ENCODE results near the gene TCP10L. TPM values are rescaled to one million over a fixed set of nuclear protein-coding genes. Genes with fewer than 3 reads are reported as not detected.

Gene TCP10L
- total and polyA plus RNA-seq, 2 of the 8 experiments (the other 6 are each of a cell fraction or from before 2014, with no cell fraction given), result 0.45 to 0.99 TPM

DNA sequence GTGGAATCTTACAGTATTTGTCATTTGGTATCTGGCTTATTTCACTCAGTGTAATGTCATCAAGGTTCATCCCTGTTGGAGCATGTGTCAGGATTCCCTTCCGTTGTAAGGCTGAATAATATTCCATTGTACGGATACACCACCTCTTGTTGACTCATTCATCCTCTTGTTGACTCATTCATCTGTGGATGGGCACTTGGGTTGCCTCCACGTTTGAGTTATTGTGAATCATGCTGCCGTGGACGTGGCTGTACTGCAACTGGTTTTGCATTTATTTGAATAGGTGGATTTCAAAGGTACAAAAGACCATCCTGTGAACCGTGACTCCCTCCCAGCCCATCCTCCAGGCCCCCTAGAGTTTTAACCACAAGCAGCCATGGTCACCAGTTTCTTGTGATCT is 11.9 kb upstream of the TCP10L start:
- Histone ChIP-seq H2BK120ac (replicated peaks; ENCODE audit: low read depth, low read length) (no peak overlapping the region), H2BK15ac (ENCODE audit: low read length) (no peak overlapping the region), H3K23ac (ENCODE audit: insufficient read length) (no peak overlapping the region), H3K23me2 (ENCODE audit: low read depth, low read length) (no peaks in the 10 kb centered on the region), H3K79me2 (ENCODE audit: control insufficient read depth in 1 of 2, insufficient read depth in 2 of 2, low read length in 2 of 2) (no peaks in the 10 kb centered on the region), H3K14ac (ENCODE audit: insufficient read length) (no peak overlapping the region), H3K18ac (ENCODE audit: extremely low read depth, low read length) (no peak overlapping the region), H4K91ac (replicated peaks; ENCODE audit: insufficient read length, low read length) (no peak overlapping the region), H3K4ac (replicated peaks; ENCODE audit: insufficient read length, low read depth, low read length) (no peak overlapping the region), H3K9ac (replicated peaks in 1 of 4; ENCODE audit: extremely low read depth in 1 of 4, low read depth in 3 of 4, low read length in 3 of 4) (no peak overlapping the region), H4K8ac (ENCODE audit: extremely low read depth, insufficient read depth, low read length) (no peak overlapping the region), H3K56ac (replicated peaks; ENCODE audit: insufficient read length, low read depth, low read length) (no peak overlapping the region), H3K27ac (ENCODE audit: low read depth, low read length) (no peak overlapping the region), H3K9me3 (ENCODE audit: insufficient read depth in 2 of 2, low read depth in 1 of 2, low read length in 1 of 2) (no peaks in the 10 kb centered on the region), H4K5ac (ENCODE audit: insufficient read length, low read depth, low read length) (no peak overlapping the region), H3K4me3 (ENCODE audit: extremely low read depth in 1 of 4, insufficient read depth in 2 of 4, low read depth in 3 of 4, low read length in 4 of 4) (no peak overlapping the region), H2BK20ac (ENCODE audit: low read length) (no peak overlapping the region), H2BK12ac (ENCODE audit: low read depth, low read length) (no peak overlapping the region), H3K79me1 (ENCODE audit: low read depth, low read length) (no peaks in the 10 kb centered on the region), H3K4me2 (ENCODE audit: insufficient read depth in 1 of 2, low read depth in 2 of 2, low read length in 2 of 2) (no peak overlapping the region), H4K20me1 (replicated peaks in 1 of 2; ENCODE audit: control insufficient read depth in 1 of 2, insufficient read depth in 2 of 2, low read length in 2 of 2) (peaks cover 0 to 5% of the 10 kb centered on the region in 2 experiments), H3K4me1 (replicated peaks in 1 of 4; ENCODE audit: control insufficient read depth in 3 of 4, insufficient read depth in 4 of 4, low read length in 3 of 4) (peaks cover 0 to 8% (median under 1%) of the 10 kb centered on the region in 4 experiments; a peak in 5 of 7 replicates), H3K27me3 (replicated peaks in 1 of 4; ENCODE audit: control insufficient read depth in 3 of 4, extremely low read depth in 1 of 4, insufficient read depth in 3 of 4, low read length in 3 of 4) (no peaks in the 10 kb centered on the region), H2AFZ (ENCODE audit: low read length) (no peak overlapping the region), H2AK5ac (ENCODE audit: low read depth, low read length) (no peak overlapping the region), H2BK5ac (ENCODE audit: low read depth, low read length) (no peak overlapping the region), H3K36me3 (ENCODE audit: control insufficient read depth in 2 of 4, insufficient read depth in 4 of 4, low read length in 3 of 4) (peaks cover 7 to 26% (median 14%) of the 10 kb centered on the region in 4 experiments; a peak in 7 of 8 replicates)
- TF ChIP-seq RAD21 (IDR thresholded peaks at IDR 0.05 in 1 of 2, conservative IDR thresholded peaks at IDR 0.05 in 1 of 2; ENCODE audit: low read depth in 2 of 2, low read length in 2 of 2) (no peak), TAF7 (optimal IDR thresholded peaks at IDR 0.05; ENCODE audit: borderline replicate concordance, low read depth, low read length) (no peak), KDM4A (IDR thresholded peaks at IDR 0.05; ENCODE audit: low read depth, low read length, severe bottlenecking) (no peak), TCF12 (IDR thresholded peaks at IDR 0.05; ENCODE audit: low read depth, low read length) (no peak), RNF2 (IDR thresholded peaks at IDR 0.05; ENCODE audit: borderline replicate concordance, low read depth, low read length, missing control alignments, poor library complexity, severe bottlenecking) (no peak), RBBP5 (IDR thresholded peaks at IDR 0.05; ENCODE audit: borderline replicate concordance, low read depth, low read length) (no peak), EGR1 (IDR thresholded peaks at IDR 0.05; ENCODE audit: borderline replicate concordance, low read depth, low read length) (no peak), SP4 (IDR thresholded peaks at IDR 0.05; ENCODE audit: low read length) (no peak), EZH2 (IDR thresholded peaks at IDR 0.05; ENCODE audit: low read depth, low read length, severe bottlenecking) (no peak), YY1 (IDR thresholded peaks at IDR 0.05; ENCODE audit: low read depth, low read length) (no peak), JUN (IDR thresholded peaks at IDR 0.05; ENCODE audit: low read depth, low read length) (no peak), KDM5A (IDR thresholded peaks at IDR 0.05; ENCODE audit: low read length) (no peak)
- ChIA-PET CTCF (ENCODE audit: partially characterized antibody) (interaction anchor here (2.6 to 6.5 kb wide), 3 partner anchors 20 to 195 kb away, joined by 15 to 68 read pairs (median 24); no protein-coding TSS in a partner anchor), POLR2A (ENCODE audit: partially characterized antibody) (interaction anchor here (0.8 kb wide), 1 partner anchor 20 kb away, joined by 3 read pairs; no protein-coding TSS in a partner anchor)
- 98% methylated on average over 6 of the region's 6 CpGs; no CpG with 5 or more reads in 1 of the 2 experiments for WGBS, 2 experiments (ENCODE audit: extremely low coverage in 1 of 2, insufficient coverage in 1 of 2, insufficient read length in 1 of 2, insufficient replicate concordance in 2 of 2, low coverage in 1 of 2, low lambda C conversion rate in 2 of 2, missing lambda C conversion rate in 1 of 2)
- no peak for DNase-seq (ENCODE audit: low read depth in 1 of 2, low spot score in 2 of 2)
- FAIRE-seq, result no peak

Data from H1 (cell line).